Glomerular endothelial cell (primary cell): Measurements from ENCODE around the gene HSFX1. TPM values are rescaled to one million over a fixed set of nuclear protein-coding genes. Genes with fewer than 3 reads are reported as not detected.

ENCODE experiments used
- DNase-seq: peaks from one replicate; pipeline ENCODE4 v3.0.0-alpha.2; 2011; ENCODE audit warnings: low read depth, low spot score; ENCODE audit errors: extremely low read depth
- total RNA-seq: library from RNA; depleted of rRNA; stranded (reverse); fragments of >200 nt; gene quantifications from 2 replicates; pipeline ENCODE4 v1.2.3, GENCODE V29; 2015

Gene HSFX1
- total RNA-seq, 1 donor from 2014 or later, result 1.2 TPM

GRCh38 chrX:149803458-149804062 lies 29.7 kb downstream of the HSFX1 start:
- DNase-seq, result no peak

GRCh38 chrX:149804102-149804501 lies 30.2 kb downstream of the HSFX1 start:
- no peak for DNase-seq

GRCh38 chrX:149807747-149808458 lies 34.0 kb downstream of the HSFX1 start:
- no peak for DNase-seq

- DNase-seq, result no peak
Observed at GRCh38 chrX:149818652-149819051, 44.8 kb downstream of the HSFX1 start.

GRCh38 chrX:149819371-149819770 lies 45.5 kb downstream of the HSFX1 start:
- DNase-seq, result no peak

- DNase-seq, result no peak
Observed at GRCh38 chrX:149825424-149825823, 51.6 kb downstream of the HSFX1 start.

Other genes with a start within 250 kb of the HSFX1 start
- 10.9 and 11.2 TPM in 2 replicates for gene EOLA1, start 233.1 kb upstream of the HSFX1 start, total RNA-seq
- gene HSFX3, start 224.1 kb upstream of the HSFX1 start, total RNA-seq, result not detected in 2 replicates
- gene MAGEA9B, start 186.6 kb upstream of the HSFX1 start, total RNA-seq, result not detected in 2 replicates
- 0.35 TPM in 1 of 2 replicates, not detected in the other for gene HSFX2, start 178.8 kb upstream of the HSFX1 start, total RNA-seq
- 10.4 and 19.1 TPM in 2 replicates for gene TMEM185A, start 142.3 kb upstream of the HSFX1 start, total RNA-seq
- gene MAGEA11, start 62.0 kb upstream of the HSFX1 start, total RNA-seq, result not detected in 2 replicates
- gene MAGEA9, start 7.9 kb downstream of the HSFX1 start, total RNA-seq, result not detected in 2 replicates
- not detected in 2 replicates for gene MAGEA8, start 107.1 kb downstream of the HSFX1 start, total RNA-seq
- gene HSFX4, start 155.5 kb downstream of the HSFX1 start, total RNA-seq, result not detected in 2 replicates
- gene EOLA2, start 164.4 kb downstream of the HSFX1 start, total RNA-seq, result 24.3 and 29.7 TPM in 2 replicates